Measurements from ENCODE around the gene S100PBP. TPM values are rescaled to one million over a fixed set of nuclear protein-coding genes. Genes with fewer than 3 reads are reported as not detected.

Gene S100PBP
- total and polyA plus RNA-seq, 9 of the 15 experiments (the other 6 are each of a cell fraction or from before 2014, with no cell fraction given), result 22.9 to 60.2 (median 32.9) TPM

DNA sequence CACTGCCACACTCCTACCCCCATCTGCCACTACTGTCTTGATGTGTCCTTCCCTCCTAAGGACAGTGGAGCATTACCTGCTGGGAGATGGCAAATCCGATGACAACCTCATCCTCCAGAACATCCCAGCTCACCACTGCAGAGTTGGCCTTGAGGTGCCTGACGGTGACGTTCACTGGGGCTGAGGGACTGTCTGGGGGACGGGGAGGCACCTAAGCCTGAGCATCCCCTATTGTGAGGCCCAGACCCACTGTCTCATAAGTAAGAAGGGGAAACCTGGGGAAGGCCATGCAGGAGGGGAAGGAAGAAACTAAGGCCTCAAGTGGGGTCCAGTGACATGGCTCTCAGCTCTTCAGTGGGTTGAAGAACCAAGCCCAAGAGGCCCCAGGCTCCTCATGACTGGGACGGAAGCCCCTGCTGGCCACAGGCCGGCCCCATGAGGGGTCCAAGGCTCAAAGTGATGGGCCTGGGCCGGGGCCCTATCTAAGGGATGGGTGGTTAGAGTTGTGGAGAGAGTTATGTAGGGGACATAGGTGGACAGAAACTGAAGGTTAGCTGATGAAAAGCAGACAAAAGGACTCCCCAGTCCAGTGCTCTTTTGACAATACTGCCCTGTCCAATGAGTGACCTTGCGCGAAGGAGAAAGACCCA, 51.5 kb downstream of the S100PBP start (continued):
- TF ChIP-seq, protein P1, sequence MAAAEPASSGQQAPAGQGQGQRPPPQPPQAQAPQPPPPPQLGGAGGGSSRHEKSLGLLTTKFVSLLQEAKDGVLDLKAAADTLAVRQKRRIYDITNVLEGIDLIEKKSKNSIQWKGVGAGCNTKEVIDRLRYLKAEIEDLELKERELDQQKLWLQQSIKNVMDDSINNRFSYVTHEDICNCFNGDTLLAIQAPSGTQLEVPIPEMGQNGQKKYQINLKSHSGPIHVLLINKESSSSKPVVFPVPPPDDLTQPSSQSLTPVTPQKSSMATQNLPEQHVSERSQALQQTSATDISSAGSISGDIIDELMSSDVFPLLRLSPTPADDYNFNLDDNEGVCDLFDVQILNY (CRISPR knock-in tag; IDR thresholded peaks at IDR 0.05), result no peak
- TF ChIP-seq ZFP1 (CRISPR knock-in tag; IDR thresholded peaks at IDR 0.05) (no peak), SRSF1 (IDR thresholded peaks at IDR 0.05; ENCODE audit: low read depth, low read length) (no peak), ARID2 (IDR thresholded peaks at IDR 0.05) (no peak), NCOA1 (IDR thresholded peaks at IDR 0.05; ENCODE audit: low read depth) (no peak)
- TF ChIP-seq, protein P2, sequence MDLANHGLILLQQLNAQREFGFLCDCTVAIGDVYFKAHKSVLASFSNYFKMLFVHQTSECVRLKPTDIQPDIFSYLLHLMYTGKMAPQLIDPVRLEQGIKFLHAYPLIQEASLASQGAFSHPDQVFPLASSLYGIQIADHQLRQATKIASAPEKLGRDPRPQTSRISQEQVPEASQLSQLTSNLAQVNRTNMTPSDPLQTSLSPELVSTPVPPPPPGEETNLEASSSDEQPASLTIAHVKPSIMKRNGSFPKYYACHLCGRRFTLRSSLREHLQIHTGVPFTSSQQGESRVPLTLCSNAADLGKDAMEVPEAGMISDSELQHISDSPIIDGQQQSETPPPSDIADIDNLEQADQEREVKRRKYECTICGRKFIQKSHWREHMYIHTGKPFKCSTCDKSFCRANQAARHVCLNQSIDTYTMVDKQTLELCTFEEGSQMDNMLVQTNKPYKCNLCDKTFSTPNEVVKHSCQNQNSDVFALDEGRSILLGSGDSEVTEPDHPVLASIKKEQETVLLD (IDR thresholded peaks at IDR 0.05), result no peak

DNA sequence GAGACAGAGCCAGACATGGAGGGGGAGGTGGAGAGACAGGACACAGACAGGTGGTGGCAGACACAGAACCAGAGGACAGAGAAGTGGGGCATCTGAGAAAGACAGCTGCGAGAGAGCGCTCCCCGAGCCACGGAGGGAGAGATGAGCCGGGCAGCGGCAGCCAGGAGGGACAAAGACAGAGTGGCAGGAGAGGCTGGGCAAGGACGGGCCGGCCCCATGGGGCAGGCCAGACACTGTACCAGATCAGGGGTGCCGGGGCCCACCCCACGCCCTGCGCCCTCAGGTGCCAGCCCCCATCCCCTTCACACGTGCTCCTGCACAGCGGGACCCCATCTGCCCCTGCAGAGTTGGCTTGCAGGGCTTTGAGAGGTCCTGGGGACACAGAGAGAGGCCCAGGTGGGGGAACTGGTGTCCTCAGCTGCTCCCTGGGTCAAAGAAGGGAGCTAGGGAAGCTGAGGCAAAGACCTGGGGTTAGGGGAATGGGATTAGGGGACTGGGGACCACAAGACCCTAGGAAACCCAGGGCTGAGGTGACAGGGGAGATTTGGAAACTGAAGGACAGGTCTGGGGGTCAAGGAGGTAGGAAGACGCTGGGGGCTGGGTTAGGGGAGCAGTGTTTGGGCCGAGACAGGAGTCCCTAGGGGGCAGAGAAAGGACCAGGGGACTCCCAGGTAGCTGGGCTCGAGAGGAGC, 52.6 kb downstream of the S100PBP start:
- Histone ChIP-seq H2AFZ (ENCODE audit: low read depth, low read length) (no peak overlapping the region), H3K27ac (ENCODE audit: extremely low read depth, low read depth, low read length) (no peak overlapping the region), H4K20me1 (replicated peaks; ENCODE audit: control insufficient read depth, insufficient read depth, low read length) (peaks cover 9% of the 10 kb centered on the region), H3K9ac (ENCODE audit: insufficient read depth in 1 of 2, low read depth in 2 of 2, low read length in 2 of 2) (peak overlapping the region in 1 of 2 experiments; percentile 75; a peak in 2 of 4 replicates), H3K36me3 (ENCODE audit: control insufficient read depth, insufficient read depth, low read length) (no peaks in the 10 kb centered on the region), H3K79me2 (ENCODE audit: control insufficient read depth, insufficient read depth, low read length) (no peaks in the 10 kb centered on the region), H3K27me3 (ENCODE audit: control insufficient read depth in 2 of 2, insufficient read depth in 2 of 2, low read length in 2 of 2) (peaks cover 4 to 20% of the 10 kb centered on the region in 2 experiments; a peak in 3 of 5 replicates), H3K9me1 (ENCODE audit: control insufficient read depth, insufficient read depth, low read length) (no peaks in the 10 kb centered on the region), H3K4me3 (no peak overlapping the region), H3K4me1 (replicated peaks in 1 of 2; ENCODE audit: control insufficient read depth in 2 of 2, insufficient read depth in 2 of 2, low read length in 2 of 2) (peaks cover 5 to 16% of the 10 kb centered on the region in 2 experiments; a peak in 3 of 5 replicates), H3K9me3 (replicated peaks; ENCODE audit: control insufficient read depth, insufficient read depth, low read depth, low read length) (no peaks in the 10 kb centered on the region), H3K4me2 (ENCODE audit: insufficient read depth, low read length) (peak overlapping the region; percentile 23; the same call in 1 of the 2 replicates)
- WGBS (ENCODE audit: insufficient coverage, low coverage, missing lambda C conversion rate), result 63% methylated on average over 9 of the region's 16 CpGs
- FAIRE-seq, result no peak
- ATAC-seq, result no peak
- in situ Hi-C loops (cut with MboI), result loop anchor here (5.0 kb wide), 1 partner anchor 348 kb away; no protein-coding TSS in a partner anchor
- ChIA-PET POLR2A (interaction anchor here (0.8 kb wide), 1 partner anchor 9 kb away, joined by 3 read pairs; no protein-coding TSS in a partner anchor), CTCF (ENCODE audit: low intra/inter-chr PET ratio) (interaction anchor here (0.6 to 2.9 kb wide), 4 partner anchors 40 to 332 kb away, joined by 3 to 26 read pairs (median 4); no protein-coding TSS in a partner anchor)
- no TSS peak for BruUV-seq (replicated peaks)
- DNase-seq (ENCODE audit: extremely low read depth in 1 of 4, low spot score in 3 of 4), result no peak
- intact Hi-C loops (cut with micrococcal nuclease), result loop anchor here (2.0 to 5.0 kb wide), 3 partner anchors 98 to 468 kb away; no protein-coding TSS in a partner anchor
- peak; percentile 12; the same call in 1 of the 2 replicates for TF ChIP-seq ZNF12 (CRISPR knock-in tag; IDR thresholded peaks at IDR 0.05)
- 0 out of 2 replicates have a peak, but pooled peaks have one; percentile 27 for TF ChIP-seq POLR2G (IDR thresholded peaks at IDR 0.05; ENCODE audit: low read depth, low read length)
- TF ChIP-seq, protein P3, sequence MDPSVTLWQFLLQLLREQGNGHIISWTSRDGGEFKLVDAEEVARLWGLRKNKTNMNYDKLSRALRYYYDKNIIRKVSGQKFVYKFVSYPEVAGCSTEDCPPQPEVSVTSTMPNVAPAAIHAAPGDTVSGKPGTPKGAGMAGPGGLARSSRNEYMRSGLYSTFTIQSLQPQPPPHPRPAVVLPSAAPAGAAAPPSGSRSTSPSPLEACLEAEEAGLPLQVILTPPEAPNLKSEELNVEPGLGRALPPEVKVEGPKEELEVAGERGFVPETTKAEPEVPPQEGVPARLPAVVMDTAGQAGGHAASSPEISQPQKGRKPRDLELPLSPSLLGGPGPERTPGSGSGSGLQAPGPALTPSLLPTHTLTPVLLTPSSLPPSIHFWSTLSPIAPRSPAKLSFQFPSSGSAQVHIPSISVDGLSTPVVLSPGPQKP (CRISPR knock-in tag; IDR thresholded peaks at IDR 0.05), result no peak
- TF ChIP-seq, protein P4, sequence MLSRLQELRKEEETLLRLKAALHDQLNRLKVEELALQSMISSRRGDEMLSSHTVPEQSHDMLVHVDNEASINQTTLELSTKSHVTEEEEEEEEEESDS (CRISPR knock-in tag; IDR thresholded peaks at IDR 0.05), result no peak
- TF ChIP-seq ZKSCAN1 (IDR thresholded peaks at IDR 0.05; ENCODE audit: low read depth, low read length), result no peak
- TF ChIP-seq CCNT2 (IDR thresholded peaks at IDR 0.05; ENCODE audit: borderline replicate concordance, extremely low read depth, insufficient read length, low read depth, low read length), result no peak
- TF ChIP-seq NFIC (IDR thresholded peaks at IDR 0.05), result no peak
- no peak for TF ChIP-seq ETS2 (tag; IDR thresholded peaks at IDR 0.05; ENCODE audit: borderline replicate concordance, poor library complexity, severe bottlenecking)
- TF ChIP-seq NCOA4 (IDR thresholded peaks at IDR 0.05; ENCODE audit: partially characterized antibody), result no peak

All from K562 (cell line).